Gastroesophageal sphincter (tissue), 3 donors: ENCODE data around the gene ELANE.

Experiments
- CTCF ChIP-seq, 4 experiments: fragments of 200-600 bp in 2 of 4; fragments of 450-650 bp in 2 of 4; sonication (generic) in 1 of 4; IDR thresholded peaks; one replicate each; pipeline ENCODE4 v1.5.1; 2017 to 2019; ENCODE audit warnings: antibody characterized with exemption in 4 of 4, mild to moderate bottlenecking in 2 of 4, moderate library complexity in 2 of 4
- EP300 ChIP-seq: sonication (generic); formaldehyde crosslinking; IDR thresholded peaks from one replicate; pipeline ENCODE4 v1.6.1; 2017; ENCODE audit warnings: antibody characterized with exemption, mild to moderate bottlenecking
- POLR2AphosphoS5 ChIP-seq: sonication (generic); formaldehyde crosslinking; IDR thresholded peaks from one replicate; pipeline ENCODE4 v1.6.1; 2017; ENCODE audit warnings: antibody characterized with exemption

- TF ChIP-seq CTCF (IDR thresholded peaks at IDR 0.05) = no peak
- no peak for TF ChIP-seq POLR2AphosphoS5
- TF ChIP-seq EP300 = no peak
These were observed 47.4 kb downstream of the ELANE start for GRCh38 chr19:899336-900042.
